SK-N-SH treated with all-trans-retinoic acid at 6 μM for 48 hours (cell line): ENCODE data around the gene TIMM17B.

Experiments
- ATAC-seq: fragments of 200-7000 bp; cut with Tn5 transposase; 3 replicates; pipeline ENCODE4 v1.9.1; 2020; ENCODE audit warnings: mild to moderate bottlenecking, moderate library complexity
- ARNTL ChIP-seq: fragments of 450-650 bp; formaldehyde crosslinking; IDR thresholded peaks from 2 replicates; pipeline ENCODE4 v1.5.0; 2020; ENCODE audit warnings: low read depth, mild to moderate bottlenecking, moderate library complexity, borderline replicate concordance
- BACH2 ChIP-seq: fragments of 250-450 bp; sonication (Bioruptor Pico); IDR thresholded peaks from 2 replicates; pipeline ENCODE4 v1.9.0; 2021; ENCODE audit warnings: mild to moderate bottlenecking, borderline replicate concordance
- CSDC2 ChIP-seq: fragments of 250-450 bp; sonication (Bioruptor Pico); IDR thresholded peaks from 2 replicates; pipeline ENCODE4 v1.5.0; 2020; ENCODE audit warnings: mild to moderate bottlenecking, moderate library complexity
- ESRRG ChIP-seq: fragments of 250-450 bp; sonication (Bioruptor Pico); IDR thresholded peaks from 2 replicates; pipeline ENCODE4 v1.6.1; 2021; ENCODE audit warnings: mild to moderate bottlenecking
- GLIS3 ChIP-seq: fragments of 250-450 bp; sonication (Bioruptor Pico); IDR thresholded peaks from 2 replicates; pipeline ENCODE4 v1.5.0; 2020; ENCODE audit warnings: mild to moderate bottlenecking, moderate library complexity
- ISL1 ChIP-seq: fragments of 250-450 bp; sonication (Bioruptor Pico); IDR thresholded peaks from 2 replicates; pipeline ENCODE4 v2.1.2; 2022; ENCODE audit warnings: mild to moderate bottlenecking, moderate library complexity
- OSR1 ChIP-seq: fragments of 250-450 bp; sonication (Bioruptor Pico); IDR thresholded peaks from 2 replicates; pipeline ENCODE4 v1.8.0; 2022; ENCODE audit warnings: moderate library complexity, mild to moderate bottlenecking, inconsistent platforms
- PATZ1 ChIP-seq: fragments of 250-450 bp; sonication (Bioruptor Pico); IDR thresholded peaks from 2 replicates; pipeline ENCODE4 v1.8.0; 2020; ENCODE audit warnings: mild to moderate bottlenecking, moderate library complexity, borderline replicate concordance
- POU6F1 ChIP-seq: fragments of 250-450 bp; sonication (Bioruptor Pico); IDR thresholded peaks from 2 replicates; pipeline ENCODE4 v1.8.0; 2021; ENCODE audit warnings: low read depth, mild to moderate bottlenecking, moderate library complexity, borderline replicate concordance
- PPARA ChIP-seq: fragments of 250-450 bp; sonication (Bioruptor Pico); IDR thresholded peaks from 2 replicates; pipeline ENCODE4 v1.5.0; 2020; ENCODE audit warnings: mild to moderate bottlenecking, borderline replicate concordance
- RARB ChIP-seq: fragments of 250-450 bp; sonication (Bioruptor Pico); IDR thresholded peaks from 2 replicates; pipeline ENCODE4 v1.8.0; 2021; ENCODE audit warnings: mild to moderate bottlenecking, moderate library complexity
- SNAI2 ChIP-seq: fragments of 250-450 bp; sonication (Bioruptor Pico); IDR thresholded peaks from 2 replicates; pipeline ENCODE4 v1.5.0; 2020; ENCODE audit warnings: mild to moderate bottlenecking, moderate library complexity
- TCF4 ChIP-seq: fragments of 250-450 bp; sonication (Bioruptor Pico); IDR thresholded peaks from 2 replicates; pipeline ENCODE4 v1.8.0; 2021; ENCODE audit warnings: mild to moderate bottlenecking, moderate library complexity, borderline replicate concordance
- TOX ChIP-seq: fragments of 250-450 bp; sonication (Bioruptor Pico); IDR thresholded peaks from 2 replicates; pipeline ENCODE4 v1.8.0; 2021; ENCODE audit warnings: mild to moderate bottlenecking, moderate library complexity, borderline replicate concordance
- ZC3H10 ChIP-seq: fragments of 250-450 bp; sonication (Bioruptor Pico); IDR thresholded peaks from 2 replicates; pipeline ENCODE4 v1.5.1; 2021; ENCODE audit warnings: mild to moderate bottlenecking, moderate library complexity
- ZFP3 ChIP-seq: fragments of 250-450 bp; sonication (Bioruptor Pico); IDR thresholded peaks from 2 replicates; pipeline ENCODE4 v1.5.0; 2020; ENCODE audit warnings: mild to moderate bottlenecking, moderate library complexity
- ZFP30 ChIP-seq: fragments of 450-650 bp; formaldehyde crosslinking; IDR thresholded peaks from 2 replicates; pipeline ENCODE4 v1.5.0; 2022; ENCODE audit warnings: mild to moderate bottlenecking, moderate library complexity
- ZNF565 ChIP-seq: fragments of 450-650 bp; formaldehyde crosslinking; conservative IDR thresholded peaks from 2 replicates; pipeline ENCODE4 v1.5.0; 2020; ENCODE audit warnings: low read depth, mild to moderate bottlenecking, moderate library complexity
- ZNF70 ChIP-seq: fragments of 450-650 bp; formaldehyde crosslinking; IDR thresholded peaks from 2 replicates; pipeline ENCODE4 v1.5.0; 2020; ENCODE audit warnings: mild to moderate bottlenecking, moderate library complexity
- ZNF8 ChIP-seq: fragments of 450-650 bp; formaldehyde crosslinking; IDR thresholded peaks from 2 replicates; pipeline ENCODE4 v1.5.0; 2020; ENCODE audit warnings: mild to moderate bottlenecking, moderate library complexity
- TF ChIP-seq, protein P1 (sequence below): fragments of 250-450 bp; sonication (Bioruptor Pico); IDR thresholded peaks from 2 replicates; pipeline ENCODE4 v1.5.1; 2020; ENCODE audit warnings: low read depth, mild to moderate bottlenecking, moderate library complexity
- TF ChIP-seq, protein P2 (sequence below): fragments of 250-450 bp; sonication (Bioruptor Pico); IDR thresholded peaks from 2 replicates; pipeline ENCODE4 v1.5.1; 2021; ENCODE audit warnings: mild to moderate bottlenecking, moderate library complexity

Gene TIMM17B

GRCh38 chrX:48927123-48927522 is 29.6 kb upstream of the TIMM17B start:
- ATAC-seq: no peak
- TF ChIP-seq SNAI2 (CRISPR knock-in tag) (no peak), PATZ1 (CRISPR knock-in tag) (no peak), ISL1 (no peak), GLIS3 (CRISPR knock-in tag) (no peak), ESRRG (CRISPR knock-in tag) (no peak), ARNTL (CRISPR knock-in tag) (no peak), ZNF565 (CRISPR knock-in tag) (no peak)
- TF ChIP-seq, protein P1, sequence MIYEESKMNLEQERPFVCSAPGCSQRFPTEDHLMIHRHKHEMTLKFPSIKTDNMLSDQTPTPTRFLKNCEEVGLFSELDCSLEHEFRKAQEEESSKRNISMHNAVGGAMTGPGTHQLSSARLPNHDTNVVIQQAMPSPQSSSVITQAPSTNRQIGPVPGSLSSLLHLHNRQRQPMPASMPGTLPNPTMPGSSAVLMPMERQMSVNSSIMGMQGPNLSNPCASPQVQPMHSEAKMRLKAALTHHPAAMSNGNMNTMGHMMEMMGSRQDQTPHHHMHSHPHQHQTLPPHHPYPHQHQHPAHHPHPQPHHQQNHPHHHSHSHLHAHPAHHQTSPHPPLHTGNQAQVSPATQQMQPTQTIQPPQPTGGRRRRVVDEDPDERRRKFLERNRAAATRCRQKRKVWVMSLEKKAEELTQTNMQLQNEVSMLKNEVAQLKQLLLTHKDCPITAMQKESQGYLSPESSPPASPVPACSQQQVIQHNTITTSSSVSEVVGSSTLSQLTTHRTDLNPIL: no peak

- TF ChIP-seq CSDC2 (CRISPR knock-in tag) (no peak), GLIS3 (CRISPR knock-in tag) (no peak), OSR1 (CRISPR knock-in tag) (no peak), ARNTL (CRISPR knock-in tag) (no peak), PPARA (CRISPR knock-in tag) (no peak), ISL1 (no peak), RARB (no peak), ZNF70 (CRISPR knock-in tag) (no peak), SNAI2 (CRISPR knock-in tag) (no peak), ZFP30 (CRISPR knock-in tag) (no peak), BACH2 (CRISPR knock-in tag) (no peak), ZFP3 (CRISPR knock-in tag) (no peak), TOX (no peak), ESRRG (CRISPR knock-in tag) (no peak), PATZ1 (CRISPR knock-in tag) (no peak)
- TF ChIP-seq, protein P1: no peak
- TF ChIP-seq, protein P2, sequence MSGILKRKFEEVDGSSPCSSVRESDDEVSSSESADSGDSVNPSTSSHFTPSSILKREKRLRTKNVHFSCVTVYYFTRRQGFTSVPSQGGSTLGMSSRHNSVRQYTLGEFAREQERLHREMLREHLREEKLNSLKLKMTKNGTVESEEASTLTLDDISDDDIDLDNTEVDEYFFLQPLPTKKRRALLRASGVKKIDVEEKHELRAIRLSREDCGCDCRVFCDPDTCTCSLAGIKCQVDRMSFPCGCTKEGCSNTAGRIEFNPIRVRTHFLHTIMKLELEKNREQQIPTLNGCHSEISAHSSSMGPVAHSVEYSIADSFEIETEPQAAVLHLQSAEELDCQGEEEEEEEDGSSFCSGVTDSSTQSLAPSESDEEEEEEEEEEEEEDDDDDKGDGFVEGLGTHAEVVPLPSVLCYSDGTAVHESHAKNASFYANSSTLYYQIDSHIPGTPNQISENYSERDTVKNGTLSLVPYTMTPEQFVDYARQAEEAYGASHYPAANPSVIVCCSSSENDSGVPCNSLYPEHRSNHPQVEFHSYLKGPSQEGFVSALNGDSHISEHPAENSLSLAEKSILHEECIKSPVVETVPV (CRISPR knock-in tag): no peak
- TF ChIP-seq, all 23 proteins: peak for 0
- no peak for ATAC-seq
These were observed 26.7 kb upstream of the TIMM17B start for GRCh38 chrX:48924270-48924669.

DNA sequence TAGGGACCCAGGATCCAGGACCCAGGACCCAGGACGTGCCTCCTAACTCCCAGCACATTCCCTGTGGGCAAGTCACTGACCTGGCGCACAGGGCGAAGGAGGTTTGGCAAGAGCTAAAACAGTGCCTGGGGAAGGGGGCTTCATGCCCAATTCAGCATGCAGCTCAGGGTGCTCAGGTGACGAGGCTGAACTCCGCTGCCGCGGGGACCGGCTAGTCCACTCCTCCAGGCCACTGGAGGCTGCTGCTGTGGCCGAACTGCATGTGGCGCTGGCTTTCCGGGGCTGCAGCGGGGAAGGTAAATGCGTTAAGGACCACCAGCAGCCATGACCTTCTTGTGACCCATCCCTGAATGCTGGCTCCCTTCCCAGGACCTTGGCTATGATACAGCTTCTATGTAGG is 26.2 kb upstream of the TIMM17B start:
- ATAC-seq: no peak
- TF ChIP-seq ESRRG (CRISPR knock-in tag) (no peak), ARNTL (CRISPR knock-in tag) (no peak), ZNF8 (CRISPR knock-in tag) (no peak), BACH2 (CRISPR knock-in tag) (no peak), TCF4 (no peak), PPARA (CRISPR knock-in tag) (no peak), CSDC2 (CRISPR knock-in tag) (no peak), ZFP30 (CRISPR knock-in tag) (no peak), ZNF565 (CRISPR knock-in tag) (no peak), ISL1 (no peak), ZFP3 (CRISPR knock-in tag) (no peak), POU6F1 (CRISPR knock-in tag) (no peak), ZC3H10 (CRISPR knock-in tag) (no peak)
- TF ChIP-seq, protein P1: no peak
